Measurements from ENCODE around the gene ZNF74.

Gene ZNF74

DNA sequence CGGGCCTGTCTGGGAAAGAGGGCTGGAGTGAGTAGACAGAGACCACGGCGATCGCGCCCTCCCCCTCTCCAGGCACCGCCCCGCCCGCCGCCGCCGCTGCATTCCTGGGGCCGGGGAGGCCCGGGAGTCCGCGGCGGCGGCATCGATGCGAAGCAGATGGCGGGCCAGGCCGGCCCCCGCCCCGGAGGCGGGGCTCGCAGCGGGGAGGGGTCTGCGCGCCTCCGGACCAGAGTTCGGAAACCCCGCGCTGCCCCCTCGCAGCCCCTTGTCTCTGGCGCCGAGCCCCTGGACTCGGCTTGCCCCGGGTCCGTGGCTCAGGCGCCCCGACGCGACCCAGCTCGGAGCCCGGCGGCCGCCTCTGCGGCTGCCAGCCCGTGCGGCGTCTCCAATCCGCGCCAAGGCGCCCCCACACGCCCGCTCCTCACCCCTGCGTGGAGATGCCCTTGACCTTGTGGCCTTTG, 42.4 kb downstream of the ZNF74 start:
- Histone ChIP-seq H3K27me3 (replicated peaks; ENCODE audit: control insufficient read depth, insufficient read depth, low read length) (no peaks in the 10 kb centered on the region), H3K9ac (ENCODE audit: low read length) (peak overlapping the region; percentile 90), H3K4me1 (ENCODE audit: control insufficient read depth, insufficient read depth, low read length) (peaks cover 23% of the 10 kb centered on the region), H3K9me3 (ENCODE audit: control insufficient read depth, low read length) (no peaks in the 10 kb centered on the region), H3K4me3 (ENCODE audit: low read length) (peak overlapping the region; percentile 96), H3K36me3 (ENCODE audit: control insufficient read depth, insufficient read depth, low read length, severe bottlenecking) (no peaks in the 10 kb centered on the region)
- DNase-seq (ENCODE audit: low read depth) = peak; percentile 86

DNA sequence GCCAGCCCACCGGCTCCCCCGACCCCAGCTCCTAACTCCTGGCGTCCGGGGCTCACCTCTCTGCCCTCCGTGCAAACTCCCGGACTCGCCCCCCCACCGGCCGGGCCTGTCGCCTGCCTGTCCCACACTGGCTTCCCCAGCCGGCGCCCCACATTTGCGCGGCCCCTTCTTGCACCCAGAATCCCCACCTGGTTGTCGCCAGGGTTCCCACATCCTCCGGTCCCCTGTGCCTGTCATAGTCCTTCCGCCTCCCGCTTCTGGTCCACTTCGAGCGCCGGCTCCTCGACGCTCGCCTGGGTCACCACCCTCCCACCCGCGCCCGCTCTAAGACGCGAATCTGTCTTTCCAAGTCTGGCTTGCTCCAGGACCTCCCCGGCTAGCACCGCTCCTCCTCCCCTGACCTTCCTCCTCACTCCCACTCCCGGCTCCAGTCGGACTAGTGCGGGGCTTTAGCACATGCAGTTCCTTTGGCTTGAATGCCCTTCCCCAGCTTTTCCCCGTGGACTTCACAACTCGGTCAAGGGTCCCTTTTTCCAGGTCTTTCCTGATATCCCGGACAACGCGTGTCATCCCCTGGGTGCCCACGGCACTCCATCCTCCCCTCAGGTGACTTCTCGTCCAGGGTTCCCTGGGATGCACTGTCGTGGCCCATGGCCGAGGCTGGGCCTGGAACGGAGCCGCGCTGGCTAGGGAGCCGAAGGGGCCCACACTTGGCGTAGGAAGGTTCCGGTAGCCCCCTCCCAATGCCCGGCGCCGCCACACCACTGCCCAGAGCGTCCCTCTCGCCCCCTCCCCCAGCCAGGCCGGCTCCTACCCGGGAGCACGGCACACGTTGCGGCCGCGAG, 43.0 kb downstream of the ZNF74 start:
- peak; percentile 56 for DNase-seq (ENCODE audit: low read depth)
- H3K9me3 ChIP-seq (ENCODE audit: control insufficient read depth, low read length) = no peaks in the 10 kb centered on the region
- H3K4me1 ChIP-seq (ENCODE audit: control insufficient read depth, insufficient read depth, low read length) = peaks cover 30% of the 10 kb centered on the region
- H3K27me3 ChIP-seq (replicated peaks; ENCODE audit: control insufficient read depth, insufficient read depth, low read length) = no peaks in the 10 kb centered on the region
- peak overlapping the region; percentile 90 for H3K9ac ChIP-seq (ENCODE audit: low read length)
- no peaks in the 10 kb centered on the region for H3K36me3 ChIP-seq (ENCODE audit: control insufficient read depth, insufficient read depth, low read length, severe bottlenecking)
- peak overlapping the region; percentile 96 for H3K4me3 ChIP-seq (ENCODE audit: low read length)

DNA sequence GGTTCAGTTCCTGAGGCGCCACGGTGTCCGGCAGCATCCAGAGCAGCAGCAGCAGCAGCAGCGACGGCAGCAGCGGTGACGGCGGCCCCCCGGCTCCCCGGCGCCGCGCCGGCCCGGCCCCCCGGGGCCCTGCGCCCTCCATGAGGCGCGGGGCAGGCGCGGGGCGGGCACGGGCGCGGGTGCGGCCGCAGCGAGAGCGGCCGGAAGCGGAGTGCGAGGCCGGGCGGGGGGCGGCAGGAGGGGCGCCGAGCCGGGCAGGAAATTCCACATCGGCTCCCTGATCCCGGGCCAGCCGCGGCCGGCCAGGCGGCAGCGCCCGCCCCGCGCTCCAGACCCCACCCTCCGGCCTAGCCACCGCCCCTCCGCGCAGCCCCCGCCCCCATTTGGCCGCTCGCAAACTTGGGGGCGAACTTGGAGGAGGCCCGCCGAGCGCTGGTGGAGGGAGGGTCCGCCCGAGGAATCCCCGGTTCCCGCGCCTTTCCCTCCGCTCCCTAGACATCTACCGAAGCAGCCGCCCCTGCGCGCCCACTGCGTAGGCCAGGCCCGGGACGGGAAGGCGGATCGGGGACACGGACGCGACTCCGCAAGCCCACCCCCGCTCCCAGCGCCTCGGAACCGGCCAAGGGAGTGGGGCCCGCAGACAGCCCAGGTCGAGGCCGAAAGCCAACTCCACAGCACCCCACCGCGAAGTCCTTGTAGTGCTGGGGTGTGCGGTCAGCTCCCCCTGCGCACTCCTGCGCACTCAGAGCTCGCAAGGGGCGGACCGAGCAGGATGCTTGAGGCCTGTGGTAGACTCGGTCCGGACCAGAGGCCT, 43.9 kb downstream of the ZNF74 start, which contains the start of gene SCARF2:
SCARF2 (minus strand) TSS at position 213 of the 814 bp plus-strand sequence; CDS start at position 142, 71 bp downstream.
- no peaks in the 10 kb centered on the region for H3K27me3 ChIP-seq (replicated peaks; ENCODE audit: control insufficient read depth, insufficient read depth, low read length)
- H3K9me3 ChIP-seq (ENCODE audit: control insufficient read depth, low read length) = no peaks in the 10 kb centered on the region
- H3K4me1 ChIP-seq (ENCODE audit: control insufficient read depth, insufficient read depth, low read length) = peaks cover 37% of the 10 kb centered on the region
- H3K9ac ChIP-seq (ENCODE audit: low read length) = peak within 1 kb of the TSS; percentile 90
- no peaks in the 10 kb centered on the region for H3K36me3 ChIP-seq (ENCODE audit: control insufficient read depth, insufficient read depth, low read length, severe bottlenecking)
- peak; percentile 91 for DNase-seq (ENCODE audit: low read depth)
- peak within 1 kb of the TSS; percentile 96 for H3K4me3 ChIP-seq (ENCODE audit: low read length)

DNA sequence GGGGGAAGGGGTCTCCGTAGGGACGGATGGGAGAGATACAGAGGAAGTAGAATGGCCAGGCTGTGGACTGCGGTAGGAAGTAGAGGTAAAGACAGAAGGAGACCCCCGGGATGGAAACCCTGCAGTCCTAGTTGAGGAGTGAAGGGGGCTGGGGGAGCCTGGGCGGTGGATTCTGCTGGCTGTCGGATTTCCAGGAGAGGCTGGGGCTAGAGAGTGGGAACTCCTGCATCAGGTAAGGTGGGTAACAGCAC, 44.4 kb downstream of the ZNF74 start:
- no peak for DNase-seq (ENCODE audit: low read depth)
- Histone ChIP-seq H3K9ac (ENCODE audit: low read length) (peak overlapping the region; percentile 90), H3K36me3 (ENCODE audit: control insufficient read depth, insufficient read depth, low read length, severe bottlenecking) (no peaks in the 10 kb centered on the region), H3K4me1 (ENCODE audit: control insufficient read depth, insufficient read depth, low read length) (peaks cover 37% of the 10 kb centered on the region), H3K9me3 (ENCODE audit: control insufficient read depth, low read length) (no peaks in the 10 kb centered on the region), H3K27me3 (replicated peaks; ENCODE audit: control insufficient read depth, insufficient read depth, low read length) (no peaks in the 10 kb centered on the region), H3K4me3 (ENCODE audit: low read length) (peak overlapping the region; percentile 78)

DNA sequence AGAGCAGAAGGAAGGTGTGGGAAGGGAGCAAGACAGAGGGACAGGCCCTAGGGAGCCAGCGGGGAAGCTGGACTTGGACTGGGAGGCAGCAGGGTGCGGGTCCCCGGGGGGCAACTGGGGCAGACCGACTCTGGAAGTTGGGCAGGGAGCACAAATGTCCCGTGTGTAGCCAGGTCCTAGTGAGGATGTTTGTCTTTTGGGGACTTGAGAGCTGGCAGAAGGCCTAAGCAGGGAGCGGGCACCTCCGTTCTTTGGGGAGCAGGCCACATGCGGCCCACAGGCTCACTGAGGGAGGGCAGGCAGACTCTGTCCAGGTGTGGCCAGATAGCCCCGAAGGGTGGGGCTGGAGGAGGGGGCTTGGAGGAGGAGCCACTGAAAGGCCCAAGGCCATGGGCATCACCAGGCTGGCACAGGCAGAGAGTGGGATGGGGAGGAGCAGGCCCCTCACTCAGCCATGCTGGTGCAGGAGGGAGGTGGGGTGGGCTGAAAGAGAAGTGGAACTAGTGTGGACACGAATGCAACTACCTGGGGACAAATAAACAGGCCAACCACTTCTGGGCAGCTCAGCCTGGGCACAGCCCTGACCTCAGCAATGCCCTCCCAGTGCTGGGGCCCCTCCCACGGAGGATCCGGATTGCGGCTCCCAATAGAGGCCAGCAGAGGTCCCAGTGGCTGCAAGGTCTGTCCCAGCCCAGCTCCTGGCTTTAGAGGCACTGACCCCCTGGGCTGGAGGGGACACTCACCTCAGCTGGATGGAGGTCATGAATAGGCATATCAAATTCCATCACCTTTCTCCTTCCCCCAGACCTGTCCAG, 44.9 kb downstream of the ZNF74 start:
- Histone ChIP-seq H3K4me3 (ENCODE audit: low read length) (peak overlapping the region; percentile 78), H3K4me1 (ENCODE audit: control insufficient read depth, insufficient read depth, low read length) (peaks cover 37% of the 10 kb centered on the region), H3K9me3 (ENCODE audit: control insufficient read depth, low read length) (no peaks in the 10 kb centered on the region), H3K9ac (ENCODE audit: low read length) (peak overlapping the region; percentile 90), H3K27me3 (replicated peaks; ENCODE audit: control insufficient read depth, insufficient read depth, low read length) (no peaks in the 10 kb centered on the region), H3K36me3 (ENCODE audit: control insufficient read depth, insufficient read depth, low read length, severe bottlenecking) (peaks cover under 1% of the 10 kb centered on the region)
- DNase-seq (ENCODE audit: low read depth) = peak; percentile 53

DNA sequence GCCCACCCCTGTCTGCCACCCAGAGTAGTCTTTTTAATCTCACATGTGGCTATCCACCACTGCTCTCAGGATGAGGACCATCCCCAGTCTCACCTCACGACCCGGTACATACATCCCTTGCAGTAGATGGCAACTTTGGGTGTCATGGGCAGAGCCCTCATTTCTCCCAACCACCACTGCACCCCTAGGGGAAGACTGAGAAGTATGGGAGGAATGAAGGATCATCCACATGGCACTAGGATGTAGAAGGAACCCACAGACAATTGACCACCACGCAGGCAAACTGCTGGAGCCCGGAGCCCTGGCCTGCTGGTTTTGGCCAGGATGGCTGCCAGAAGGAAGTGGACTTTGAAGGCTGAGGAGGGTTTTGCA, 45.6 kb downstream of the ZNF74 start:
- Histone ChIP-seq H3K9me3 (ENCODE audit: control insufficient read depth, low read length) (no peaks in the 10 kb centered on the region), H3K27me3 (replicated peaks; ENCODE audit: control insufficient read depth, insufficient read depth, low read length) (no peaks in the 10 kb centered on the region), H3K4me3 (ENCODE audit: low read length) (no peak overlapping the region), H3K4me1 (ENCODE audit: control insufficient read depth, insufficient read depth, low read length) (peaks cover 37% of the 10 kb centered on the region), H3K36me3 (ENCODE audit: control insufficient read depth, insufficient read depth, low read length, severe bottlenecking) (peaks cover 7% of the 10 kb centered on the region), H3K9ac (ENCODE audit: low read length) (no peak overlapping the region)
- no peak for DNase-seq (ENCODE audit: low read depth)

DNA sequence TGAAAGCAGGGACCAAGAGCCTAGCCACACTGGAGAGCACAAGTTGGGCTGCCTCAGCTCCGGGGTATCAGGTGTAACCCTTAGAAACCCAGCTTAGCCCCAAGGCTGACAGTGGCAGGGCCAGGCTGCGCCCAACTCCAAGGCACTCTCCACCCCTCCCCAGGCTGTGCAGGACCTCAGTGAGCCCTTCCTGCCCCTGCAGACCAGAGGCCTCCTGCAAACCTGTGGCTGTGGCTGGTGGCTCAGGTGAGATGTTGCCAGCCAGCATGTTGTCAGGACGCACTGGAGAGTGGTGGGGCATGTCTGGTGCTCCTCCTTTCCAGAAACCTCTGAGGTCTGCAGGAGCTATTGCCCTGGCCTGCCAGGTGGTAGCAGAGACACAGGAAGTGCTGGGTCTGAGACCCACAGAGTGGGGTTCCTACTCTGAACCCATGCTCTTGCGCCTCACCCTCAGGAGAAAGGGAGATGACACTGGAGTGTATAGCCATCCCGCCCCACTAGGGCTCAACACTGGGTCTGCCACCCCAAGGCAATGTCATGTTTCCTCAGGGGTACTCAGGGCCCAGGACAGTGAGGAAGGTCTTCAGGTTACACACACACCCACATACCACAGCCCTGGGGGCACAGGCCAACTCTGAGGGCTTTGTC, 46.1 kb downstream of the ZNF74 start:
- peaks cover 37% of the 10 kb centered on the region for H3K4me1 ChIP-seq (ENCODE audit: control insufficient read depth, insufficient read depth, low read length)
- no peak overlapping the region for H3K4me3 ChIP-seq (ENCODE audit: low read length)
- DNase-seq (ENCODE audit: low read depth) = no peak
- no peaks in the 10 kb centered on the region for H3K27me3 ChIP-seq (replicated peaks; ENCODE audit: control insufficient read depth, insufficient read depth, low read length)
- H3K36me3 ChIP-seq (ENCODE audit: control insufficient read depth, insufficient read depth, low read length, severe bottlenecking) = peaks cover 11% of the 10 kb centered on the region
- no peaks in the 10 kb centered on the region for H3K9me3 ChIP-seq (ENCODE audit: control insufficient read depth, low read length)
- H3K9ac ChIP-seq (ENCODE audit: low read length) = no peak overlapping the region

DNA sequence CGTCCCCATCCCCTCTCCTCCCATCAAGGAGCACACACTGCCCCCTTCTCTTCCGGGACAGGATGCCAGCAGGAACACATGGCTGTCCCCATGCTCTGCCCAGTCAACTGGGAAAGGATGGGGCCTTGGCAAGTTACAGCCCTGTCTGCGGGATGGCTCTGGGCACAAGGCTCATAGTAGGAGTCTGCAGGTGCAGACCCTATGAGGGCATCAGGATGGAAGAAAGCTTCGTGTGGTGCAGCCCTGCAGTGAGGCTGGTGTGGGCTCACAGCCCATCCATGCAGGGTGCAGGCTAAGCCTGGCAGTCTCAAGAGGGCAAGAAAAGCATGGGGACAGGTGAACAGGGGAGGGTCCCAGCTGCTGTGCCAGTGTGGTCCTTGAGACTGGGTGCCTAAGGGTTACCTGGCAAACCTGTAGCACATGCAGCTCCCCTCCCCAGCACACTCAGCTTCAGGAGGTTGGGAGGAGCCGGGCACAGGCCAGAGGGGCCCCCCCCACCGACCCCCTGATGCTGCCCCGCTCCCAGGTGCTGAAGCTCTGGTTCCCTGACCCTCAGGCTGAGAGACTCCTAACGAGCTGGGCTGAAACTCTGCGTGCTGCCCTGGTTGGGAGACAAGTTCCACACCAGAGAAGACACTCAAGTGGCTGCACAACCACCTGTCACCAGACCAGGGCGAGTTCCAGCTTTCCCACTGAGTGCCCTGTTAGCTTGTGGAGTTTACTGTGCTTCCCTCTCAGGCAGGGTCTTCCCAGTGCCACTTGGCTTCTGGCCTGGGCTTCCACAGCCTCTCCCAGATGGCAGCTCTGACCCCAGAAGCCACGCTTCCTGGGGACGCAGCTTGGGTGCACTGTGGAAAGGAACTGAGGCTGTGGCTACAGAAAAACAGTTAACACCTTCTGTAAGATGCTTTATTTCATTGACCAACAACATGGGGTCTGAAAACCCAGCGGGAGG, 47.0 kb downstream of the ZNF74 start:
- Histone ChIP-seq H3K4me1 (ENCODE audit: control insufficient read depth, insufficient read depth, low read length) (peaks cover 31% of the 10 kb centered on the region), H3K4me3 (ENCODE audit: low read length) (no peak overlapping the region), H3K27me3 (replicated peaks; ENCODE audit: control insufficient read depth, insufficient read depth, low read length) (no peaks in the 10 kb centered on the region), H3K9me3 (ENCODE audit: control insufficient read depth, low read length) (no peaks in the 10 kb centered on the region), H3K9ac (ENCODE audit: low read length) (peak overlapping the region; percentile 56), H3K36me3 (ENCODE audit: control insufficient read depth, insufficient read depth, low read length, severe bottlenecking) (peaks cover 17% of the 10 kb centered on the region)
- no peak for DNase-seq (ENCODE audit: low read depth)

DNA sequence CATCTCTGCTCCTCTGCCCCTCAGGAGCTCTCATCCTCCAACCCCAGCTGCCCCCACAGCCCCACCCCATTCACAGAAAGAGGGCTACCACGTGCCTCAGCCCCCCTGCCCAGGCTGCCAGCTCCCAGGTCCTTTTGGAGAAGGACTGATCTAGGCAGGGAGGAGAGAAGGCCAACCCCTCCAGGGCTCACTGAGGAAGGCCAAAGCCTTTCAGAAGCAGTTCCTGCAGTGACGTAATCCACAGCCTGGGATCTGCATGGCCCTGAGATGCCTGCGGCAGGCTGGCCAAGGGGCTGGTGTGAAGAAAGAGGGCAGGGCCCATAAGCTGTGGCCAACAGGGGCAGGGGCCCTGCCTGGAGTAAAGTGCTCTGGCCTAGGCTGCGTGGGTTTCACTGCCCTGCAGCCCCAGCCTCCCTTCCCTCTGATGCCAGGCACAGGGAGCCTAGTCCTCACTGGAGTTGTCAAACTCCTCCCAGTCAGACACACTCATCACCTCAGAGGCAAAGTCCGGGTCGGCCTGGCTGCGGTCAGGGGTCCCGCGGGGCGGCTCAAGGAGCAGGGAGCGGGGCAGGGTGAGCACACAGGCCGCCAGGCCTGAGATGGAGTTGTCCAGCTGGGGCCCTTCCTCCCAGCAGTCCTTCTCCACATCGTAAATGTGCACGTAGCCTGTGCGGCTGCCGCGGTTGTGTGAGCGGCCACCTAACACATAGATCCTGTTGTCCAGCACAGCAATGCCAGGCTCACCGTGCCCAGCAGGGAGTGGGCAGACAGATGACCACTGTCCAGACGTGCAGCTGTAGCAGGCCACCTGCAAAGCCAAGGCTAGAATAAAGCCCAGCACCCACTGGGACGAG, 47.9 kb downstream of the ZNF74 start:
- DNase-seq (ENCODE audit: low read depth) = peak; percentile 29
- H3K27me3 ChIP-seq (replicated peaks; ENCODE audit: control insufficient read depth, insufficient read depth, low read length) = no peaks in the 10 kb centered on the region
- no peaks in the 10 kb centered on the region for H3K9me3 ChIP-seq (ENCODE audit: control insufficient read depth, low read length)
- H3K9ac ChIP-seq (ENCODE audit: low read length) = peak overlapping the region; percentile 56
- peaks cover 31% of the 10 kb centered on the region for H3K4me1 ChIP-seq (ENCODE audit: control insufficient read depth, insufficient read depth, low read length)
- no peak overlapping the region for H3K4me3 ChIP-seq (ENCODE audit: low read length)
- peaks cover 19% of the 10 kb centered on the region for H3K36me3 ChIP-seq (ENCODE audit: control insufficient read depth, insufficient read depth, low read length, severe bottlenecking)
